Activated naive CD4-positive, alpha-beta T cell treated with anti-CD3 and anti-CD28 coated beads, Interleukin-2, amount 50 U/mL, for 24 hours (primary cell): ENCODE results near the gene RAPGEFL1.
"Not testable (repeated sequence)": the region's sequence is repeated elsewhere in the genome, so short reads cannot be mapped to it uniquely, and the experiment has no call there.

Source experiments
- H3K27ac Mint-ChIP-seq: one replicate; pipeline ENCODE4 v1.8.0; 2021; ENCODE audit warnings: mild to moderate bottlenecking, mixed read lengths
- H3K27me3 Mint-ChIP-seq: one replicate; pipeline ENCODE4 v1.8.0; 2021; ENCODE audit warnings: mixed read lengths
- H3K36me3 Mint-ChIP-seq: one replicate; pipeline ENCODE4 v1.8.0; 2021; ENCODE audit warnings: mixed read lengths
- H3K4me1 Mint-ChIP-seq: one replicate; pipeline ENCODE4 v1.8.0; 2021; ENCODE audit warnings: mixed read lengths
- H3K4me3 Mint-ChIP-seq: one replicate; pipeline ENCODE4 v1.8.0; 2021; ENCODE audit warnings: mild to moderate bottlenecking, mixed read lengths
- H3K9me3 Mint-ChIP-seq: one replicate; pipeline ENCODE4 v1.8.0; 2021; ENCODE audit warnings: mixed read lengths

RAPGEFL1 gene

GRCh38 chr17:40218740-40219593, 41.7 kb downstream of the RAPGEFL1 start, which contains the start of gene WIPF2:
Gene WIPF2, plus strand, starts transcription at chr17:40219304. Its CDS starts 37,156 bp downstream, at chr17:40256460.
- Mint-ChIP-seq H3K36me3 (peaks cover 2% of the 10 kb centered on the region), H3K27me3 (no peaks in the 10 kb centered on the region), H3K4me1 (peaks cover 28% of the 10 kb centered on the region), H3K4me3 (peak within 1 kb of the TSS; percentile 93), H3K9me3 (no peaks in the 10 kb centered on the region), H3K27ac (peak within 1 kb of the TSS; percentile 100)

- Mint-ChIP-seq H3K4me1 (peaks cover 33% of the 10 kb centered on the region), H3K27me3 (no peaks in the 10 kb centered on the region), H3K27ac (peak overlapping the region; percentile 36), H3K9me3 (no peaks in the 10 kb centered on the region), H3K36me3 (peaks cover 3% of the 10 kb centered on the region), H3K4me3 (peak overlapping the region; percentile 93)
Observed at GRCh38 chr17:40219594-40220338, 42.5 kb downstream of the RAPGEFL1 start.

GRCh38 chr17:40224718-40225550, 47.7 kb downstream of the RAPGEFL1 start:
- Mint-ChIP-seq H3K36me3 (peaks cover 8% of the 10 kb centered on the region), H3K27ac (peak overlapping the region; percentile 30), H3K27me3 (no peaks in the 10 kb centered on the region), H3K4me1 (peaks cover 36% of the 10 kb centered on the region), H3K4me3 (no peak overlapping the region), H3K9me3 (no peaks in the 10 kb centered on the region)

GRCh38 chr17:40229146-40229545, 51.9 kb downstream of the RAPGEFL1 start:
- H3K4me3 Mint-ChIP-seq, H3K9me3 Mint-ChIP-seq, H3K27ac Mint-ChIP-seq, H3K27me3 Mint-ChIP-seq: not testable (repeated sequence)
- H3K4me1 Mint-ChIP-seq: peaks cover 39% of the 10 kb centered on the region
- peaks cover 11% of the 10 kb centered on the region for H3K36me3 Mint-ChIP-seq

- Mint-ChIP-seq H3K4me3 (no peak overlapping the region), H3K36me3 (peaks cover 11% of the 10 kb centered on the region), H3K9me3 (no peaks in the 10 kb centered on the region), H3K27ac (peak overlapping the region; percentile 74), H3K27me3 (no peaks in the 10 kb centered on the region), H3K4me1 (peaks cover 24% of the 10 kb centered on the region)
Observed at GRCh38 chr17:40230670-40231069, 53.4 kb downstream of the RAPGEFL1 start.

- Mint-ChIP-seq H3K4me1 (peaks cover 26% of the 10 kb centered on the region), H3K36me3 (peaks cover 11% of the 10 kb centered on the region)
- H3K9me3 Mint-ChIP-seq, H3K27me3 Mint-ChIP-seq, H3K4me3 Mint-ChIP-seq, H3K27ac Mint-ChIP-seq: not testable (repeated sequence)
Observed at GRCh38 chr17:40231928-40232327, 54.7 kb downstream of the RAPGEFL1 start.

- Mint-ChIP-seq H3K27me3 (no peaks in the 10 kb centered on the region), H3K4me3 (no peak overlapping the region), H3K4me1 (peaks cover 43% of the 10 kb centered on the region), H3K27ac (peak overlapping the region; percentile 23), H3K9me3 (no peaks in the 10 kb centered on the region), H3K36me3 (peaks cover 3% of the 10 kb centered on the region)
Observed at GRCh38 chr17:40241252-40241834, 64.1 kb downstream of the RAPGEFL1 start.

- no peak overlapping the region for H3K27ac Mint-ChIP-seq
Observed at GRCh38 chr17:40242774-40243173, 65.5 kb downstream of the RAPGEFL1 start.

GRCh38 chr17:40243761-40244160, 66.5 kb downstream of the RAPGEFL1 start:
- Mint-ChIP-seq H3K36me3 (peaks cover 2% of the 10 kb centered on the region), H3K27ac (no peak overlapping the region), H3K4me1 (peaks cover 48% of the 10 kb centered on the region)

More at GRCh38 chr17:40242774-40243173, 65.5 kb downstream of the RAPGEFL1 start:
- Mint-ChIP-seq H3K4me3 (no peak overlapping the region), H3K36me3 (peaks cover 2% of the 10 kb centered on the region), H3K9me3 (no peaks in the 10 kb centered on the region), H3K4me1 (peaks cover 41% of the 10 kb centered on the region), H3K27me3 (no peaks in the 10 kb centered on the region)

GRCh38 chr17:40244255-40244654, 67.0 kb downstream of the RAPGEFL1 start:
- no peaks in the 10 kb centered on the region for H3K9me3 Mint-ChIP-seq
- peaks cover 53% of the 10 kb centered on the region for H3K4me1 Mint-ChIP-seq
- H3K4me3 Mint-ChIP-seq: no peak overlapping the region
- no peaks in the 10 kb centered on the region for H3K27me3 Mint-ChIP-seq
- H3K36me3 Mint-ChIP-seq: peaks cover 2% of the 10 kb centered on the region
- no peak overlapping the region for H3K27ac Mint-ChIP-seq

More at GRCh38 chr17:40243761-40244160, 66.5 kb downstream of the RAPGEFL1 start:
- Mint-ChIP-seq H3K4me3 (no peak overlapping the region), H3K27me3 (no peaks in the 10 kb centered on the region), H3K9me3 (no peaks in the 10 kb centered on the region)
